HEK293 (cell line): Measurements from ENCODE around the gene TTN.

Experiments
- CTCF ChIA-PET: fragments of 350-600 bp; formaldehyde crosslinking; extraction: SDS; loops from one replicate; lab custom pipeline; 2021; ENCODE audit warnings: antibody characterized with exemption; lab: Yijun Ruan, JAX
- POLR2A ChIA-PET: fragments of 300-600 bp; formaldehyde crosslinking; extraction: SDS; loops from one replicate; lab custom pipeline; 2020; ENCODE audit warnings: antibody characterized with exemption, inconsistent platforms; lab: Yijun Ruan, JAX
- H3K27ac ChIP-seq: fragments of 200-500 bp; sonication (Bioruptor generic); 2 replicates; pipeline ENCODE4 v1.5.1; 2014; ENCODE audit warnings: low read depth, low read length, control low read depth, inconsistent platforms; ENCODE audit errors: extremely low read depth
- H3K36me3 ChIP-seq, 2 experiments: fragments of 200-500 bp in 1 of 2; sonication (Bioruptor generic) in 1 of 2; 1 replicate in 1 of 2; 2 replicates in 1 of 2; pipeline ENCODE4 v1.5.1; 2014 to 2017; ENCODE audit warnings: inconsistent platforms in 2 of 2, low read length in 2 of 2; ENCODE audit not compliant: control insufficient read depth in 2 of 2, insufficient read depth in 1 of 2
- H3K4me1 ChIP-seq: fragments of 200-500 bp; sonication (Bioruptor generic); 2 replicates; pipeline ENCODE4 v1.5.1; 2014; ENCODE audit warnings: mild to moderate bottlenecking, low read length, inconsistent platforms; ENCODE audit not compliant: control insufficient read depth, insufficient read depth
- H3K4me3 ChIP-seq: 2 replicates; pipeline ENCODE4 v1.5.1; 2011; ENCODE audit warnings: low read depth, mild to moderate bottlenecking, control low read depth, low read length, moderate library complexity
- H3K9me3 ChIP-seq: fragments of 200-500 bp; sonication (Bioruptor generic); 2 replicates; pipeline ENCODE4 v1.5.1; 2014; ENCODE audit warnings: low read depth, low read length, inconsistent platforms; ENCODE audit not compliant: control insufficient read depth, insufficient read depth
- BCL11A ChIP-seq: fragments of 450-650 bp; formaldehyde crosslinking; IDR thresholded peaks from 2 replicates; pipeline ENCODE4 v1.5.1; 2016; ENCODE audit warnings: low read depth, missing biosample characterization, missing genetic modification characterization
- HOXA7 ChIP-seq: sonication (generic); formaldehyde crosslinking; IDR thresholded peaks from 2 replicates; pipeline ENCODE4 v1.8.1; 2022; ENCODE audit warnings: missing genetic modification reagents, borderline replicate concordance
- PRDM2 ChIP-seq: fragments of 450-650 bp; formaldehyde crosslinking; IDR thresholded peaks from 2 replicates; pipeline ENCODE4 v1.5.1; 2016; ENCODE audit warnings: missing biosample characterization, missing genetic modification characterization, borderline replicate concordance
- PRDM4 ChIP-seq: fragments of 450-650 bp; formaldehyde crosslinking; IDR thresholded peaks from 2 replicates; pipeline ENCODE4 v1.5.1; 2017; ENCODE audit warnings: missing biosample characterization, missing genetic modification characterization
- SCRT2 ChIP-seq: fragments of 450-650 bp; formaldehyde crosslinking; IDR thresholded peaks from 2 replicates; pipeline ENCODE4 v1.5.1; 2016; ENCODE audit warnings: missing biosample characterization, missing genetic modification characterization
- ZNF114 ChIP-seq: fragments of 450-650 bp; formaldehyde crosslinking; IDR thresholded peaks from 2 replicates; pipeline ENCODE4 v1.5.0; 2017; ENCODE audit warnings: missing biosample characterization, missing genetic modification characterization
- ZNF214 ChIP-seq: fragments of 450-650 bp; formaldehyde crosslinking; IDR thresholded peaks from 2 replicates; pipeline ENCODE4 v1.5.1; 2017; ENCODE audit warnings: missing biosample characterization, mild to moderate bottlenecking, missing genetic modification characterization, borderline replicate concordance
- ZNF350 ChIP-seq: fragments of 450-650 bp; formaldehyde crosslinking; IDR thresholded peaks from 2 replicates; pipeline ENCODE4 v1.5.0; 2017; ENCODE audit warnings: missing biosample characterization, mild to moderate bottlenecking, missing genetic modification characterization
- ZNF362 ChIP-seq: fragments of 450-650 bp; formaldehyde crosslinking; IDR thresholded peaks from 2 replicates; pipeline ENCODE4 v1.5.1; 2016; ENCODE audit warnings: missing biosample characterization, missing genetic modification characterization
- ZNF426 ChIP-seq: fragments of 450-650 bp; formaldehyde crosslinking; IDR thresholded peaks from 2 replicates; pipeline ENCODE4 v1.5.1; 2017; ENCODE audit warnings: missing biosample characterization, missing genetic modification characterization, mild to moderate bottlenecking, inconsistent platforms, moderate library complexity
- ZNF514 ChIP-seq: fragments of 450-650 bp; formaldehyde crosslinking; IDR thresholded peaks from 2 replicates; pipeline ENCODE4 v1.5.1; 2016; ENCODE audit warnings: missing biosample characterization, missing genetic modification characterization
- ZNF548 ChIP-seq: fragments of 450-650 bp; formaldehyde crosslinking; IDR thresholded peaks from 2 replicates; pipeline ENCODE4 v1.5.1; 2016; ENCODE audit warnings: missing biosample characterization, missing genetic modification characterization
- ZNF610 ChIP-seq: fragments of 450-650 bp; formaldehyde crosslinking; IDR thresholded peaks from 2 replicates; pipeline ENCODE4 v1.5.1; 2016; ENCODE audit warnings: missing biosample characterization, missing genetic modification characterization, borderline replicate concordance
- ZNF660 ChIP-seq: fragments of 450-650 bp; IDR thresholded peaks from 2 replicates; pipeline ENCODE4 v1.5.1; 2018; ENCODE audit warnings: missing biosample characterization, mild to moderate bottlenecking, missing genetic modification characterization
- ZNF701 ChIP-seq: fragments of 450-650 bp; formaldehyde crosslinking; IDR thresholded peaks from 2 replicates; pipeline ENCODE4 v1.5.1; 2016; ENCODE audit warnings: missing biosample characterization, missing genetic modification characterization
- ZSCAN16 ChIP-seq: fragments of 450-650 bp; formaldehyde crosslinking; IDR thresholded peaks from 2 replicates; pipeline ENCODE4 v1.5.1; 2016; ENCODE audit warnings: missing biosample characterization, missing genetic modification characterization

TTN gene

GRCh38 chr2:178796079-178796677 lies 11.0 kb downstream of the TTN start (continued):
- TF ChIP-seq ZNF362 (tag by site-specific recombination), result no peak

GRCh38 chr2:178787934-178788333 lies 19.3 kb downstream of the TTN start:
- Histone ChIP-seq H3K36me3 (no peaks in the 10 kb centered on the region), H3K27ac (no peak overlapping the region), H3K4me1 (no peaks in the 10 kb centered on the region), H3K4me3 (no peak overlapping the region), H3K9me3 (no peaks in the 10 kb centered on the region)
- POLR2A ChIA-PET, result no interaction called here
- CTCF ChIA-PET, result interaction anchor here (0.7 kb wide), 1 partner anchor 233 kb away, joined by 3 read pairs; no protein-coding TSS in a partner anchor
- TF ChIP-seq ZNF548 (tag by site-specific recombination) (no peak), PRDM4 (no peak), ZNF610 (tag by site-specific recombination) (no peak), ZNF350 (tag by site-specific recombination) (no peak), BCL11A (no peak), ZNF114 (tag by site-specific recombination) (no peak), ZNF426 (tag by site-specific recombination) (no peak), HOXA7 (CRISPR knock-in tag) (no peak), ZNF214 (tag by site-specific recombination) (no peak), SCRT2 (tag by site-specific recombination) (no peak), ZNF701 (tag by site-specific recombination) (no peak), ZNF514 (tag by site-specific recombination) (no peak), ZNF660 (tag by site-specific recombination) (no peak), PRDM2 (tag by site-specific recombination) (no peak), ZSCAN16 (no peak)
